Measurements from ENCODE around the gene TMEM131. TPM values are rescaled to one million over a fixed set of nuclear protein-coding genes. Genes with fewer than 3 reads are reported as not detected.

TMEM131 gene
- total RNA-seq, 4 donors from 2014 or later, result 32.8 to 54.8 (median 41.2) TPM

DNA sequence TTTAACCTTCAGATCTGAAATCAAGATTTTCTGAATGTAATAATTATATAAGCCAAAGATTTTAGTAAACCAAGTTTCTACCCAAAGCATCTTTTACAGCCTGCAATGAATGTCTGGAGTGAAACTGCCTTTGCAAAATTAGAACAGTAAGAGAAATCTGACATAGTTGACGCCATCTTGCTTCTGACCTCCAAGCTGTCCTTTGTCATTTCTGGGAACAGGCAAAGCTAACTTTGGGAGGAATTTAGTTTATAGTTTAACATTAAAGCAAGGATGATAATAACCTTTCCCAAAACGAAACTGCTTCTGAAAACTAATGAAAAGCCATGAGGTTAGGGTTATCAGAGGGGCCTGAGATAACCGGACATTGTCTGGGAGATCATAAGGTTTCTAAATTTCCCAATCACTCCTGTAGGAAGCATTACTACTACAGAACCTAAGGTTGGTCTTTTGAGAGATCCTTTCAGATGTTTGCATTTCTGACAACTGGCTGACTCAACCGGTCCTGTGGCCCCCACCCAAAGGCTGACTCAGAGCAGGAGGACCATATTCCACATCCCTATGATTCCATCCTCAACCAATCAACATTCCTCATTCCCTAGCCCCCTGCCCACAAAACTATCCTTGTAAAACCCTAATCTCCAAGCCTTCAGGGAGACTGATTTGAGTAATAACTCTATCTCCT lies 124.5 kb downstream of the TMEM131 start:
- no peak for DNase-seq (ENCODE audit: low spot score in 2 of 2)
- intact Hi-C loops (cut with DNase I; ENCODE audit: low total_unique reads), result no loop called here
- 74 to 78% methylated on average over 4 of the region's 4 CpGs for WGBS, 2 donors
- no peak for TF ChIP-seq POLR2A (IDR thresholded peaks at IDR 0.05)
- TF ChIP-seq, protein P1, sequence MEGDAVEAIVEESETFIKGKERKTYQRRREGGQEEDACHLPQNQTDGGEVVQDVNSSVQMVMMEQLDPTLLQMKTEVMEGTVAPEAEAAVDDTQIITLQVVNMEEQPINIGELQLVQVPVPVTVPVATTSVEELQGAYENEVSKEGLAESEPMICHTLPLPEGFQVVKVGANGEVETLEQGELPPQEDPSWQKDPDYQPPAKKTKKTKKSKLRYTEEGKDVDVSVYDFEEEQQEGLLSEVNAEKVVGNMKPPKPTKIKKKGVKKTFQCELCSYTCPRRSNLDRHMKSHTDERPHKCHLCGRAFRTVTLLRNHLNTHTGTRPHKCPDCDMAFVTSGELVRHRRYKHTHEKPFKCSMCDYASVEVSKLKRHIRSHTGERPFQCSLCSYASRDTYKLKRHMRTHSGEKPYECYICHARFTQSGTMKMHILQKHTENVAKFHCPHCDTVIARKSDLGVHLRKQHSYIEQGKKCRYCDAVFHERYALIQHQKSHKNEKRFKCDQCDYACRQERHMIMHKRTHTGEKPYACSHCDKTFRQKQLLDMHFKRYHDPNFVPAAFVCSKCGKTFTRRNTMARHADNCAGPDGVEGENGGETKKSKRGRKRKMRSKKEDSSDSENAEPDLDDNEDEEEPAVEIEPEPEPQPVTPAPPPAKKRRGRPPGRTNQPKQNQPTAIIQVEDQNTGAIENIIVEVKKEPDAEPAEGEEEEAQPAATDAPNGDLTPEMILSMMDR (IDR thresholded peaks at IDR 0.05), result no peak
- H3K4me3 ChIP-seq (ENCODE audit: low read depth, poor library complexity, severe bottlenecking), result no peak overlapping the region

DNA sequence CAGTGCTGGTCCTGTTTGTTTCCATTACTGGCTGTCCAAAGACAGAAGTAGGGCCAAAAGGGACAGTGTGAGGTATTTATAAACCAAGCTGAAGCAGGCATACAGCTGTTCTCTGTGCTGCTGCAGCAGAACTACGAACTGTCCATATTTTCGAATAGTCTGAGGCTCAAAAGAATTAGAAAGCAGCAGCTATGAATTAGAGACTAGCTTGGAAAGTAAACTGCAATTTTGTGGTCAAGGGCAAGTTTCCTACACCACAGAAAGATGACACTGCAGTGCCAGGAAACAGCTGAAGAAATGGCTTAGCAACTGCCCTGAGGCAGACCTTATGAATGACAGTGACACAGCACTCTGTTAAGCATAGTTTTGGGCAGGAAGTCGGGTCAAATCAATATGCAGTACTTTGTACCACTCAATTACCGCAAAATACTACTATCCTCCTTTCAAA lies 125.3 kb downstream of the TMEM131 start:
- intact Hi-C loops (cut with DNase I; ENCODE audit: low total_unique reads), result no loop called here
- peak in 1 of 2 donors; percentile 48 for DNase-seq (ENCODE audit: low spot score in 2 of 2)
- no peak overlapping the region for H3K4me3 ChIP-seq (ENCODE audit: low read depth, poor library complexity, severe bottlenecking)
- 21 to 22% methylated on average over 4 of the region's 4 CpGs for WGBS, 2 donors
- TF ChIP-seq, protein P1 (IDR thresholded peaks at IDR 0.05), result no peak
- no peak for TF ChIP-seq POLR2A (IDR thresholded peaks at IDR 0.05)

DNA sequence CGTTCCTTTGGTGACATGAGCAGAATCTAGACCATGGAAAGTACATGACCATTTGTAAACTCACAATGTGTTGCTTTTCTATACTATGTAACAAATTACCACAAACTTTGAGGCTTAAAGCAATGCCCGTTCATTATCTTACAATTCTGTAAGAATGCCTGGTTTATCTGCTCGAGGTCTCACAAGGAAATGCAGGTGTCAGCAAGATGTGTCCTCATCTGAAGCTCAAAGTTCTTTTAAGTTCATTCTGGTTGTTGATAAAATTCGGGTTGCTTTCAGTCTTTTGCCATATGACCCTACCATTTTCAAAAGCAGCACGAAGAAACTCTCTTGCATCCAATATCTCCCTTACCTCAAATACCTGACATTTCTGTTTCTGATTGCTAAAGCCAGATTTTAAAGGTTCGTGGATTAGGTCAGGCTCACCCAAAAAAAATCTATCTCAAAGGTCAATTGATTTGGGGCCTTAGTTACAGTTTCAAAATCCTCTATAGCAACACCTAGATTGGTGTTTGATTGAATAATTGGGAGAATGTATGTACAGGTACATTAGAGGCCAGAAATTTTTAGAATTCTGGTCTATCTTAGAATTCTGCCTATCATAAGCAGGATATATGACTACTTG lies 125.9 kb downstream of the TMEM131 start:
- TF ChIP-seq, protein P1 (IDR thresholded peaks at IDR 0.05), result no peak
- no peak for TF ChIP-seq POLR2A (IDR thresholded peaks at IDR 0.05)
- intact Hi-C loops (cut with DNase I; ENCODE audit: low total_unique reads), result no loop called here
- H3K4me3 ChIP-seq (ENCODE audit: low read depth, poor library complexity, severe bottlenecking), result no peak overlapping the region
- 77% methylated on average over 6 of the region's 6 CpGs for WGBS, 2 donors
- no peak for DNase-seq (ENCODE audit: low spot score in 2 of 2)

DNA sequence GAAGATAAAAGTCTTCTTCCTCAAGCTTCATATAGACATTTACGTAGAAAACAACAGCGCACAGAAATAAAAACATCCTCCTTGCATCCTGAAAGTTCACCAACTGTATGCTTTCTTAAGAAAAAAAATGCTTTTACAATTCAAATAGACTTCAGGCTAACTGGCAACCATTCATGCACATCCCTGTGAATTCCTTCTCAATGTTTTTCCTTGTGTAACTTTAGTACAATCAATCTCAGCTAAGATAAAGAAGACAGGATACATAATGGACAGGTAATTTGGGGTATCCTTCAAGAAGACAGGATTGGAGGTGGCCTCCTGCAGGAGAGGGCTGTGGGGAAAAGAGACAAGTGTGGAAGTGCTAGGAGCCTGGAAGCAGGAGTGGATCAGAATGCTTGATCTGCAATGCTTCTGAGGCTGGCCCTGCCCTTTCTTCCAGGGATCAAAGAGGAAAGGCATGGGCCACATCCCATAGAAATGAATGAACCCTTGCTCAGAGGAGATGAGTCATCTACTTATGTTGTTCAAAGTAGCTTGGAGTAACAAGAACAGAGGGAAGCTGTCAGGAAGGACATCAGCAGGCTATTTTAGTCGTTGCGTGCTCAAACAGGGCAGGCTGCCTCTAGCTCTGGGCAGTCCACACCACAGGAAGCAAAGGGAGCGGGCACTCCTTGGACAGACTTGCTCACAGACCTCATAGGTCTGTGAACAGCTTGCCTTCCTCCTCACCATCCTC lies 126.6 kb downstream of the TMEM131 start:
- intact Hi-C loops (cut with DNase I; ENCODE audit: low total_unique reads), result no loop called here
- no peak for TF ChIP-seq POLR2A (IDR thresholded peaks at IDR 0.05)
- TF ChIP-seq, protein P1 (IDR thresholded peaks at IDR 0.05), result no peak
- DNase-seq (ENCODE audit: low spot score in 2 of 2), result peak in 1 of 2 donors; percentile 18
- WGBS, 2 donors, result 51 to 55% methylated on average over 5 of the region's 5 CpGs
- H3K4me3 ChIP-seq (ENCODE audit: low read depth, poor library complexity, severe bottlenecking), result no peak overlapping the region

DNA sequence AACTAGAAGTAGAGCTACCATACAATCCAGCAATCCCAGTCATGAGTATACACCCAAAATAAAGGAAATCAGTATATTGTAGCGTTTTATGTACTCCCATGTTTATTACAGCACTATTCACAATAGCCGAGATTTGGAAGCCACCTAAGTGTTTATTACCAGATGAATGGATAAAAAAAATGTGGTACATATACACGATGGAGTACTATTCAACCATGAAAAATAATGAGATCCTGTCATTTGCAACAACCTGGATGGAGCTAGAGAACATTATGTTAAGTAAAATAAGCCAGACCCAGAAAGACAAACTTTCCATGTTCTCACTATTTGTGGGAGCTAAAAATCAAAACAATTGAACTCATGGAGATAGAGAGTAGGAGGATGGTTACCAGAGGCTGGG lies 131.9 kb downstream of the TMEM131 start:
- TF ChIP-seq, protein P1 (IDR thresholded peaks at IDR 0.05), result no peak
- no peak for TF ChIP-seq POLR2A (IDR thresholded peaks at IDR 0.05)
- WGBS, 2 donors, result 95 to 98% methylated on average over 3 of the region's 3 CpGs
- intact Hi-C loops (cut with DNase I; ENCODE audit: low total_unique reads), result no loop called here

More for the DNA sequence above, 131.9 kb downstream of the TMEM131 start:
- no peak overlapping the region for H3K4me3 ChIP-seq (ENCODE audit: low read depth, poor library complexity, severe bottlenecking)
- DNase-seq (ENCODE audit: low spot score in 2 of 2), result no peak

Measured in lower leg skin (tissue), 4 donors.